OCI-LY1 (cell line): ENCODE data around the gene RNF19B.
"Not testable (repeated sequence)": the region's sequence is repeated elsewhere in the genome, so short reads cannot be mapped to it uniquely, and the experiment has no call there.

Source experiments
- H2AFZ ChIP-seq: fragments of 200-600 bp; sonication (generic), shearing (Covaris generic); 2 replicates; pipeline ENCODE4 v1.6.0; 2014; ENCODE audit warnings: antibody characterized with exemption, mild to moderate bottlenecking, low read length
- H3F3A ChIP-seq: fragments of 200-600 bp; sonication (generic), shearing (Covaris generic); 2 replicates; pipeline ENCODE4 v1.6.0; 2014; ENCODE audit warnings: mild to moderate bottlenecking, antibody characterized with exemption, low read length, moderate library complexity; ENCODE audit not compliant: insufficient read depth
- H3K27ac ChIP-seq: fragments of 200-600 bp; sonication (generic); 2 replicates; pipeline ENCODE4 v1.5.1; 2014; ENCODE audit warnings: low read length, mixed run types, mild to moderate bottlenecking, low read depth; ENCODE audit not compliant: poor library complexity, severe bottlenecking
- H3K27me3 ChIP-seq: fragments of 200-600 bp; sonication (generic); 2 replicates; pipeline ENCODE4 v1.6.0; 2014; ENCODE audit warnings: antibody characterized with exemption, mild to moderate bottlenecking, low read length, moderate library complexity; ENCODE audit not compliant: insufficient read depth
- H3K36me3 ChIP-seq: fragments of 200-600 bp; sonication (generic); 2 replicates; pipeline ENCODE4 v1.6.1; 2014; ENCODE audit warnings: mild to moderate bottlenecking, antibody characterized with exemption, low read length, moderate library complexity, mixed read lengths; ENCODE audit not compliant: insufficient read depth
- H3K4me1 ChIP-seq: fragments of 200-600 bp; sonication (generic); 2 replicates; pipeline ENCODE4 v1.5.1; 2014; ENCODE audit warnings: mild to moderate bottlenecking, low read length, moderate library complexity; ENCODE audit not compliant: insufficient read depth, severe bottlenecking
- H3K4me2 ChIP-seq: fragments of 200-600 bp; sonication (generic), shearing (Covaris generic); 2 replicates; pipeline ENCODE4 v1.6.1; 2014; ENCODE audit warnings: low read length
- H3K4me3 ChIP-seq: fragments of 200-600 bp; sonication (generic); 2 replicates; pipeline ENCODE4 v1.5.1; 2014; ENCODE audit warnings: low read length, low read depth, mild to moderate bottlenecking, mixed read lengths; ENCODE audit not compliant: poor library complexity, severe bottlenecking
- H3K79me2 ChIP-seq: fragments of 200-600 bp; shearing (Covaris generic); 2 replicates; pipeline ENCODE4 v1.6.1; 2016; ENCODE audit warnings: mixed run types, low read length, mixed read lengths; ENCODE audit not compliant: insufficient read depth
- H3K9ac ChIP-seq: fragments of 200-600 bp; sonication (generic), shearing (Covaris generic); 2 replicates; pipeline ENCODE4 v1.6.1; 2014; ENCODE audit warnings: mild to moderate bottlenecking, low read length, mixed read lengths
- H3K9me2 ChIP-seq: fragments of 200-600 bp; sonication (generic), shearing (Covaris generic); 2 replicates; pipeline ENCODE4 v1.6.1; 2014; ENCODE audit warnings: low read depth, mild to moderate bottlenecking, low read length, mixed read lengths
- H3K9me3 ChIP-seq: fragments of 200-600 bp; shearing (Covaris generic); 2 replicates; pipeline ENCODE4 v1.6.1; 2014; ENCODE audit warnings: low read length, mixed read lengths
- H4K20me1 ChIP-seq: fragments of 200-600 bp; sonication (generic), shearing (Covaris generic); 2 replicates; pipeline ENCODE4 v1.6.0; 2016; ENCODE audit warnings: mild to moderate bottlenecking, low read length; ENCODE audit not compliant: insufficient read depth
- CTCF ChIP-seq: fragments of 200-600 bp; sonication (generic), shearing (Covaris generic); IDR thresholded peaks from 2 replicates; pipeline ENCODE4 v1.5.1; 2017; ENCODE audit warnings: mild to moderate bottlenecking, antibody characterized with exemption, low read length, moderate library complexity, mixed read lengths
- EZH2 ChIP-seq: fragments of 200-600 bp; sonication (generic), shearing (Covaris generic); IDR thresholded peaks from 2 replicates; pipeline ENCODE4 v1.8.0; 2017; ENCODE audit warnings: borderline replicate concordance, mixed run types, mild to moderate bottlenecking, antibody characterized with exemption, low read length, moderate library complexity, mixed read lengths

Gene RNF19B

GRCh38 chr1:32997381-32997891 is 32.8 kb upstream of the RNF19B start:
- H3K27ac ChIP-seq = no peak overlapping the region

GRCh38 chr1:32993324-32993636 is 28.7 kb upstream of the RNF19B start:
- not testable (repeated sequence) for H3K9me3 ChIP-seq, H3K36me3 ChIP-seq, H3F3A ChIP-seq, H2AFZ ChIP-seq, H3K79me2 ChIP-seq, H3K4me3 ChIP-seq, H4K20me1 ChIP-seq, H3K9ac ChIP-seq, H3K9me2 ChIP-seq, H3K27me3 ChIP-seq
- Histone ChIP-seq H3K4me2 (peak overlapping the region; percentile 57), H3K4me1 (peaks cover 28% of the 10 kb centered on the region), H3K27ac (peak overlapping the region; percentile 90)

More at GRCh38 chr1:32997381-32997891, 32.8 kb upstream of the RNF19B start:
- H3K4me3 ChIP-seq = no peak overlapping the region
- H3F3A ChIP-seq = no peaks in the 10 kb centered on the region
- no peak for TF ChIP-seq CTCF
- H3K4me2 ChIP-seq = no peak overlapping the region
- no peaks in the 10 kb centered on the region for H3K36me3 ChIP-seq
- H3K79me2 ChIP-seq = no peaks in the 10 kb centered on the region
- peaks cover 15% of the 10 kb centered on the region for H3K4me1 ChIP-seq
- no peaks in the 10 kb centered on the region for H3K27me3 ChIP-seq
- H4K20me1 ChIP-seq = no peaks in the 10 kb centered on the region
- no peaks in the 10 kb centered on the region for H3K9me2 ChIP-seq
- no peaks in the 10 kb centered on the region for H3K9me3 ChIP-seq
- no peak overlapping the region for H2AFZ ChIP-seq
- H3K9ac ChIP-seq = no peak overlapping the region

- no peaks in the 10 kb centered on the region for H3K79me2 ChIP-seq
- no peak for TF ChIP-seq CTCF
- no peak for TF ChIP-seq EZH2
- H3K9me3 ChIP-seq = no peaks in the 10 kb centered on the region
- H3K4me2 ChIP-seq = peak overlapping the region; percentile 57
- no peaks in the 10 kb centered on the region for H3F3A ChIP-seq
- H3K27me3 ChIP-seq = no peaks in the 10 kb centered on the region
- H3K27ac ChIP-seq = peak overlapping the region; percentile 90
- H3K9ac ChIP-seq = peak overlapping the region; percentile 24; the same call in 1 of the 2 replicates
- peaks cover 28% of the 10 kb centered on the region for H3K4me1 ChIP-seq
- H3K36me3 ChIP-seq = no peaks in the 10 kb centered on the region
- H3K9me2 ChIP-seq = no peaks in the 10 kb centered on the region
- no peaks in the 10 kb centered on the region for H4K20me1 ChIP-seq
- H2AFZ ChIP-seq = no peak overlapping the region
- H3K4me3 ChIP-seq = peak overlapping the region; percentile 31
Measured at GRCh38 chr1:32992489-32993323, 28.1 kb upstream of the RNF19B start.
